ENCODE results near the gene ZNF814.
"Not testable (repeated sequence)": the region's sequence is repeated elsewhere in the genome, so short reads cannot be mapped to it uniquely, and the experiment has no call there.

The ZNF814 gene

GRCh38 chr19:57815247-57816075 lies 73.4 kb downstream of the ZNF814 start:
- no peak for DNase-seq

GRCh38 chr19:57814505-57815246 lies 74.2 kb downstream of the ZNF814 start, which contains the start of gene ZNF552:
Gene ZNF552 (minus strand): TSS chr19:57814913. CDS start chr19:57814743, 170 bp downstream.
- DNase-seq: peak; percentile 79 to 87

- DNase-seq: no peak
Observed at GRCh38 chr19:57813919-57814504, 74.8 kb downstream of the ZNF814 start.

- DNase-seq: not testable (repeated sequence)
Observed at GRCh38 chr19:57812975-57813820, 75.6 kb downstream of the ZNF814 start.

- no peak for DNase-seq
Observed at GRCh38 chr19:57812226-57812625, 76.6 kb downstream of the ZNF814 start.

- DNase-seq: not testable (repeated sequence)
Observed at GRCh38 chr19:57810410-57811295, 78.2 kb downstream of the ZNF814 start.

- no peak for DNase-seq
Observed at GRCh38 chr19:57807541-57807940, 81.3 kb downstream of the ZNF814 start.

GRCh38 chr19:57803594-57804325 lies 85.1 kb downstream of the ZNF814 start:
- no peak for DNase-seq

- no peak for DNase-seq
Observed at GRCh38 chr19:57803265-57803593, 85.6 kb downstream of the ZNF814 start.

- no peak for DNase-seq
Observed at GRCh38 chr19:57802269-57802668, 86.6 kb downstream of the ZNF814 start.

- DNase-seq: no peak
Observed at GRCh38 chr19:57800696-57801095, 88.1 kb downstream of the ZNF814 start.
